GM12874 (cell line): ENCODE results near the gene KBTBD12.

Experiments
- CTCF ChIP-seq: IDR thresholded peaks from 2 replicates; pipeline ENCODE4 v1.5.1; 2011; ENCODE audit warnings: low read depth, mild to moderate bottlenecking, control low read depth, low read length, moderate library complexity; ENCODE audit not compliant: insufficient read depth

Gene KBTBD12

GRCh38 chr3:127982155-127982554, 67.1 kb downstream of the KBTBD12 start:
- TF ChIP-seq CTCF, result no peak

- no peak for TF ChIP-seq CTCF
Measured at GRCh38 chr3:127984241-127984975, 69.4 kb downstream of the KBTBD12 start.

GRCh38 chr3:127985216-127985615, 70.2 kb downstream of the KBTBD12 start:
- no peak for TF ChIP-seq CTCF

GRCh38 chr3:127985655-127986225, 70.7 kb downstream of the KBTBD12 start:
- TF ChIP-seq CTCF, result no peak

GRCh38 chr3:127986803-127987202, 71.8 kb downstream of the KBTBD12 start:
- no peak for TF ChIP-seq CTCF

- TF ChIP-seq CTCF, result no peak
Measured at GRCh38 chr3:127987309-127987995, 72.4 kb downstream of the KBTBD12 start.

GRCh38 chr3:127988770-127989557, 73.9 kb downstream of the KBTBD12 start:
- no peak for TF ChIP-seq CTCF
